ENCODE results near the gene RAD51B.

RAD51B gene

GRCh38 chr14:68349900-68350629 is 530.5 kb downstream of the RAD51B start:
- DNase-seq, result no peak

DNA sequence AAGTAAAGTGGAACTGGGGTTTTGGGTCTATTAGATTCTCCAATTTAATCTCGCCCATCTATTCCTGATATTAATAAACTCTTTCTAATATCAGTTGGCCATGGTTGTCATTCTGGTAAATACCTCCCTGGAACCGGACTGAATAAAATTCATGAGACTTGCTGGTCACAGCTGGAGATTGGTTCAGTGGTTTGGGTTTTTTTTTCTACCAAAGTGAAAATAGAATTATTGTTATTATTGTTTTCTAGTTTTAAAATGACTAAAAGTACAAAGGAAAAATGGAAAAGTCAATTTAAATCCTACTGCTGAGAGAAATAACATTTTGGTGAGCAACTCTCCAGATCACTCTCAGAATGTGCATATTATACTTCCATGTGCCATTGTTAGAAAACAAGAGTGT is 535.8 kb downstream of the RAD51B start:
- DNase-seq, result no peak

- no peak for DNase-seq
These were observed 538.2 kb downstream of the RAD51B start for GRCh38 chr14:68357777-68358176.

DNA sequence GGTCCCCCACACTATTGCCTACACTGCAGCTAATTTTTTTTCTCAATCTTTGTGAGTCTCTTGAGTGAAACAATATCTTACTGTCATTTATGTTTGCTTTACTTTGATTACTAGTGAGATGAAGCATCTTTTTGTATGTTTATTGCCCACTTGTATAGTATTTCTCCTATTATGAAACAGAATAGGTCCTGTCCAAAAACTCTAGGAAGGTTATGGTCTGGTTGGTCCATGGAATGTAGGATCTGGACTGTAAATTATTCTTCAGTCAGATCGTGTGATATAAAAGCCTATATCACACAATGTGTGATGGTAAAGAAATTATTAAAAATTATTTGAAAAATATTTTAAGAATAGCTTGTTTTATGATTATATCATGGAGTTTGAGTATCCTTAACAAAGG is 538.9 kb downstream of the RAD51B start:
- DNase-seq, result no peak

DNA sequence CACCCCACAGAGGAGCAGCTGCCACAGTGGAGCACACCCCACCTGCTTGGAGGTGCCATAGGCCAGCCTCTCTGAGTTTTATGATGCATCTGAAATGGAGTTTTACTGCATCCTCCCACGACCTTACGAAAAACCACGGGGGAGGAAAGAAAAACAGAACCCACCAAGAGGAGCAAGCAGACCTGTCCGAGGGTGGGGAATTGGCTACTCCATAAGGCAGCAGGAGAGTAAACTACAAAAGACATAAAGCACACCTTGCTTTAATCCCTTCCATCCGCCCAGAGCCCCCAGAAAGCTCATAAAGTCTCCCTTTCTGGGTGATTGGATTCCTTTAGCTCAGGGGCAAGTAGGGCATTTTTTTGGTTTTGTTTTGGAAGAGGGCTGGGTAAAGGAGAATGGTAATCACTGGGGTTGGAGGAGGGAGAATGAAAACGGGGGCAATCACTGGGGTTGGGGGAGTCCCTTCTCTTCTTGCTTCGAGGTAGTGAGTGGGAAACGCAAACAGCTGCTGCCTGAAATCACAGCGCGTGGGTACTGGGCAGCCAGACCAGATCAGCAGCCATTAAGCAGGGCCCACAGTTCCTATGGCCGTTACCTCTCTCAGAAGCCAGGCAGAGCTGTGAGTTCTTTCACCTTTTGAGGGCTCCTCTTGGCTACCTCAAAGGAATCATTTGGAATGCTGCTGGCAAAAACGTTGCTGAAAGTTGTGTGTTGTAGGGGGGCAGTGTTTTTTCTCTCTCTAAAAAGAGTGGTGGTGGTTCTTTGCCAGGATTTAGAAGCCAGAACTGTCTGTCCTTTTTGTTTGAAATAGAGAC is 539.6 kb downstream of the RAD51B start:
- DNase-seq, result no peak

DNA sequence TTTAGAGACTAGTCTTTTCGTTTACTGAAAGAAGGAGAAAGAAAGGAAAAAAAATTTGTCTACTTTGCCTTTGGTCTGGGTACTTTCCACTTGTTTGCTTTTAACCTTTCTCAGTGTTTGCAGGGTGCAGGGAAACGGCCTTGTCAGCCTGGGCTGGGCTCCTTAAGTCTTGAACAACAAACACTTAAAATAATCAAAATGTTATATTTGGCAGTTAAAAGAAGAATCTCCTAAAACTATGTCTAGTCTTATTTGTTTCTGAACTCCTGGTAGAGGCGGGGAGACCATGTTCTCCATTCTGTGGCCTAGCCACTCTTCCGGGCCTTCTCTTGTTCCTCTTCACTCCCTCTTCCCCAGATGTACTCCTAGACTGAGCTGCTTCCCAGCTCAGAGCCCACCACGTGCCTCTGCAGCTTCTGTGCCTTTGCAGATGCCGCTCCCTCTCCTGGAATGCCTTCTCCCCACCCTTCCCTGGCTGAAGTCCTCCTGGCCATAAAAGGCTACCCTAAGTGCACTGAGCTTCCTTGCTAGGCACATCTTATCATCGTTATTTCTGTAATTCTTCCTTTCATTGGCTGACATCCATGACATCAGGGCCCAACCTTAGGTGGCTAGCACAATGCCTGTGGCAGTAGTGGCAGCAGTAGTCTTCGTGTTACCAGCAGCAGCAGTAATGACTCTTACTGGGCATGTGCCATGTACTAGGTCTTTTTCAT is 540.4 kb downstream of the RAD51B start:
- no peak for DNase-seq

GRCh38 chr14:68361231-68361630 is 541.7 kb downstream of the RAD51B start:
- DNase-seq, result no peak

DNA sequence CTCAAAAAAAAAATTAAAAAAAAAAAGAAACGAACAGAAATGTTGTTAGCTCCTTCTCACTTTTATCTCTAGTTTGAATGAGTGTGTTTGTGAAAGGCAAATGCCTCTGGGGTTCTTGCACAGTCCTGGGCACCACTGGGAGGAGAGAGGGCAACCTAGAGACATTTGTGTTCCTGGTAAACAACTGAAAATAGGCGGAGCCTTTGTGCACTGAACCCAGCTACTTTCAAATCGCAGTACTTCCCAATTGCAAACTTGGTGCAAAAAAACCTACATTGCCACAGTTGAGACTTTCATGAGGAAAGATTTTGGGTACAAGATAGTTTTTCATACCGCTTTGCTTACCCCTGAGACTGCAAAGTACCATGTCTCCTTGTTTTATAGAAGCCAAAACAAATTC is 543.3 kb downstream of the RAD51B start:
- no peak for DNase-seq

DNA sequence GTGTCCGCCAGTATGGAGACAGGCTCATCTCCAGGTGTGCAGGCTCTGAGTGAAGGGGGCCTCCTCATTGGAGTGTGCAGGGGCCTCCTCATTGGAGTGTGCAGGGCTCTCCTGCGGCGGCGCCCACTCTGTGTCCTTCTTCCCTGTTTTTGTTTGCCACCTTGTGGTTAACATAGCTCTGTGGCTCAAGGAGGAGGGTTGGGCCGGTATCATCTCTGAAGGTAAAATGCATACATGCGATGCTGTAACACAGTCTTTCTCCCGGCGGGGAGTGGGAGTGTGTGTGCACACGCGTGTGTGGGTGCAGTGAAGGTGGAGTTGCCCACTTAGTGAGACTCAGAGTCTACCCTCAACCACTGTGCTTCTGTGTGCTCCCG is 543.9 kb downstream of the RAD51B start:
- DNase-seq, result no peak

DNA sequence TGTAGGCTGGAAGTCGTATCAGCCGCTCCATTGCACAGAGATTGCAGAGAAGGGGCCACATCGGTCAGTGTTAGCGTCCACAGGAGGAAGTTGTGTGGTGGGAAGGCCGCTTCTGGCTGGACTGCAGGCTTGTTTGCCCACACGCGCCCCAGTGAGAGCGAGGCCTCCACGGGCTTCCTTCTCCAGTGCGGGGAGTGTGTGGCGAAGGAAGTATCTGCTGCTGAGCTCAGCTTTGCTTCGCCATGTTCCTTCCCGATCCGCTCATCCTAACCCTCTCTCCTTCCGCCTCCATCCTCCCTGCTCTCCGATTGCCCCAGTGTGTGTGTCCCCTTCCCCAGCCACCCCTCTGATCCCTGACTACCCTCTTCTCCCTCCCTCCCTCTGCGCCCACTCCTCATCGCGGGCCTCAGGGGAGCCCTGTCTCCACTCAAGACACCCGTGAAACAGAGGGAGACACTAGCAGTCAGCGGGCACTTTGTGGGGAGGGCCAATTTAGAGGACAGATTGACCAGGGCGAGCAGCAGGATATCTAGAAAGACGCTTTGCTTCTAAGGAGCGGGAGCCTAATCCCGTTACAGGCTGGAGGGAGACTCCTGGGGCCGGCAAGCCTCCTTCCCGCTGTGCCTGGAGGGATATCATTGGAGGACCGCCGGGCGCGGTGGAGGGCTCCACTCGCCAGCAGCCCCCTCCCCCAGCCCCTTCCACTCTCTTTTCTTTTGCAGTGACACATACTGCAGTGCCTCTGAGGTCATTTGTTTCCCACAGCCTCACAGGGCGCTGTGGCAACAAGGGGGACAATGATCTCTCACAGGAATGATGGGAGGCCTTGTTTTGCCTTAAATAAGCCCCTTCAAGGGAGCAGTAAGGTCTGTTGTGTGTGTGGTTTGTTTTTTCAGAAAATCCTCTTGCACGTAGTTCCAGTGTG is 544.5 kb downstream of the RAD51B start:
- DNase-seq, result no peak

GRCh38 chr14:68364792-68365192 is 545.2 kb downstream of the RAD51B start:
- DNase-seq, result no peak

- no peak for DNase-seq
These were observed 545.6 kb downstream of the RAD51B start for GRCh38 chr14:68365228-68365627.

DNA sequence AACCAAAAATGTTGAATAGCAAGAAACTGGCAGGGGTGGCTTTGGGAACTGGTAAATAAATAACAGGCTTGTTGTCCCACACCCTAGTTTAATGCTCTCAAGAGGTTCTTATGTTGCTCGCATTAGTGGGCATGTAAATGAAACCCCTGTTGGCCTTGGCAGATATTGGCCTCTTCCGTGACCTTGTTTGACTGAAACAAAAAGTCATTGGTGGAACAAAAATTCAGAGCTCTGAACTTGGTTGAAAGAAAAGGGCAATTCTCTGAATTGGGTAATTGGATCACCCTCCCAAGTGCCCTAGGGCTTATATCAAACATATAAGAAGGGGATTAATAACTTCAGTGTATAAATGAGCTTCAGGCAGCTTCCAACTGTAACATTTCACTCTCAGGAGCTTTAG is 547.1 kb downstream of the RAD51B start:
- DNase-seq, result no peak

- DNase-seq, result no peak
These were observed 548.0 kb downstream of the RAD51B start for GRCh38 chr14:68367536-68367935.

DNA sequence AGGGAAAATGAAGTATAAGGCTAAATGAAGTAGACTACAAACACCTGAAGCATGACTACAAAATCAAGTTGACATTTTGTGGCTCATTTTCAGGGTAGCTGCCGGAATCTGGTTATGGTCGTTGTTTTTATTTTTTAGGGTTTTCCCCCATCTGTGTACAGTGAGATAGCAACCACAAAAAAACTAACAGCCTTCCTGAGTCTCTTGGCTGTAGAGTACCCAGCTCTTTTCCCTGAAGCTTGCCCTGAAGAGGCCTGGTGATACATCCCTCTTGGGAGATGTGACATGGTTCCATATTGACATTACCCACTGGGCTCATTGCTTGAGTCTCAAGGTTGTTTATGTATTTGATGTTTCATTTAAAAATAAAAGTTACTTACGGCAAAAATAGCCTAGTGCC is 549.3 kb downstream of the RAD51B start:
- no peak for DNase-seq

DNA sequence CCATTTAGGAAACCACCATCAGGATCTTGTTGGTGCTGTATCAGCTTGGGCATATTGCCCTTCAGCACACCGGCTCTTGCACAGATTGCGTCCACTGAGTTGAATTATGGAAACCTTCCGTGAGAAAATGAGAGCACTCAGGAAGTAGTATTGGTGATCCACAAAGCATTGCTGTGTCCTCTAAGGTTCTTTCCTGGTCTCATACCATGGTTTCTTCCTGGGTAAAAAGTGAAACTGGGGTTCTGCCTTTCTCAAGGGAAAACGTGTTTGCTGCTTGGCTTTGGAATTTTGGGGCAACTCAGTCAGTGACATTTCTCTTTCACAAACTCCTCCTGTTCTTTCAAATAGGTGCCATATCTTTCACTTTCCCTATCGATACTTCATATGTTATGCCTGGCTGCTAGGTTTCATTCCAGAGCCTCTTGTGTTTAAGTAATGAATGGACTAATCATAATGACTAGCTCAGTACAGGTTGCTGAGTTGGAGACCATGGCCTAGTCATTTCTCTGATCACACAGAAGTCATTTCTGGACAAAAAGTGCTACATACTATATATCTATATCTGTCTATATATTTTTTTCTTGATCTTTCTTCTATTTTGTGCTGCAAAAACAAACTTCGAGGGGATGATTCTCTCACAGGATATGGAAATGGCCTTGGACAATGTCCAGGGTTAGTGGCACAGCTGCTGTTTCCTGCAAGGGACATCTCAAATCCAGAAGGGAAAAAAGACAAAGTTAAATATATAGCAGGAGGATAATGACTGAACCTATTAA is 549.9 kb downstream of the RAD51B start:
- no peak for DNase-seq

DNA sequence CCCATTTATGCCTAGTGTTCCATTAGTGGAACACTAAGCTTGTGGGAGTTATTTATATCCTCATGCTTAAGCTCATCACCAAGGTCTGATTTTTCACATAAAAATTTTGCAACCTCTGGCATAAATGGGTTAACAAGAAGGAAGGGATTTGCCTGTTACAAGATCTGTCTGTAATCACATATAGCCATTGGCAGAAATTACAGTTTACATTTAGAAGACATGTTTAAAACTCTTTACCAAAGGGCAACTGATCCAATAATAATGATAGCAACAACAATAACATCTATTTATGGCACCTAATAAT is 550.4 kb downstream of the RAD51B start:
- no peak for DNase-seq

DNA sequence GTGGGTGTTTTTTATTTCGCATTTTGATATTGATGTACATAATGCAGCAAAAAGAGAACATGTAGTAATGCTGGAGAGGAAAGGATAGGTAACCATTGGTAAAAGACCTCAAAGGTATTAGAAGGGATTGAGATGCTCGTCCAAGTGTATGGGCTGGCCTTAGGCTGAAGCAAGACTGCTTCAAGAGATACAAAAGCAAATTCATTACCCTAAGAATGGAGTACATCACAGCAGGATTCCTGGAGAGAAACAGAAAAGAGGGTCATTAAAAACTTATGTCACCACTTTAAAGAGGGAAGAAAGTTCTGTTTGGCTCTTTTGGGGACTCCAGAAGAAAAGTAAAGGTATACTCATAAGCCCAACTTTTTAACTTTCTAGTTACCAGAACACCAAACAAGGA is 552.8 kb downstream of the RAD51B start:
- DNase-seq, result no peak

DNA sequence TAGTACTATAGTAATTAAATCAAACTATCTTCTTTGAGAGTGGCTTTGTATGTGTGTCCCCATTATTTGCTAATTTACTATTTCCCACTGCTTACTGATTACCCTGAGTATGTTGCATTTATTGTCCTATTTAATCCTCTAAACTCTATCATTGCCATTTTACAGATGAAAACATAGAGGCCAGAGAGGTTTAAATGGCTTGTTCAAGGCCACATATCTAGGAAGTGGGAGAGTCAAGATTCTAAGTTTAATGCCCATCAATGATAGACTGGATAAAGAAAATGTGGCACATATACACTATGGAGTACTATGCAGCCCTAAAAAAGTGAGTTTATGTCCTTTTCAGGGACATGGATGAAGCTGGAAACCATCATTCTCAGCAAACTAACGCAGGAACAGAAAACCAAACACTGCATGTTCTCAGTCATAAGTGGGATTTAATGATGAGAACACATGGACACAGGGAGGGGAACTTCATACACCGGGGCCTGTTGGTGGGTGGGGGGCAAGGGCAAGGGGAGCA is 553.6 kb downstream of the RAD51B start:
- no peak for DNase-seq

DNA sequence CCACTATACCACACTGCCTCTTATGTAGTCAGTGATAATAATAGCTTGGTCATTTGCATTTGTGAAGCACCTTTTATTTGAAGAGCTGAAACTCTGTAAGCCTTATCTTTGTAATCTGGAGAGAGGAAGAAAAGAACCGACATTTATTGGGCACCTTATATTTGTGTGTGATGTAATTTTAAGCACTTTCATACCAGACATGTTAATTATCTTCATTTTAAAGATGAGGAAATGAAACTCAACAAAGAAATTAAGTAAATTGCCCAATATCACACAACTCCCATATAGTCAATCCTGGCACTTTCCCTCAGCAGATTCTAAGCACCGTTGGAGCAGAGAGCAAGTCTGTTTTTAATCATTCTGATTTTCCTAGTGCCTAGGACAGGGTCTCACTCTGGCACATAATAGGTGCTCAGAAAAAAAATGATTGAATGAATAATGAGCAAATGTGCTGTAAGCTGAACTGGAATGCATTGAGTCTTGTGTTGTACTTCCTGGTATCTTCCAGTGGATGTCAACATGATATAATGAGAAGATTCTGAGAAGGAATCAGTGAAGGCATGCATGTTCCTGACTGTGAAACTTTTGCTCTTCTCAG is 554.4 kb downstream of the RAD51B start:
- no peak for DNase-seq

DNA sequence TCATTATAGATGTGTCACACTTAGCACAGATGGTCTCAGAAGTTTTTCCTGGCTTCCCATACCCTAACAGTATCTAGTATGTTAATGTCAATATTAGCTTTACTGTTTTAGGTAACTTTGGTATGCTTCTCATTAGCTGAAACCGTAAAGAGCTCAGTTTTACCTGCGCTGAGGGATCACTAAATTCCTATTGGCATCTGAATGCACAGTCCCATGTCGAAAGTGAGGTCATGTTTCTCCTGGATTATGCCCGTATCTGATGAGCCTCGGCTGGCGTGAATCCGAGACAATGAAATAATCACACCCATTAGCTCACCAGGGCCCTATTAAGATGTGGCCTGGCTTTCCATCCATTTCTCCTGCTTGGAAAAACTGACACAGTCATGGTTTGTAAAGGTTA is 555.1 kb downstream of the RAD51B start:
- DNase-seq, result no peak

GRCh38 chr14:68375376-68375775 is 555.8 kb downstream of the RAD51B start:
- DNase-seq, result no peak
